Measurements from ENCODE around the gene AP1S1.
A peak's percentile ranks its signal among the peaks of the same experiment; 100 is the strongest.

The AP1S1 gene

GRCh38 chr7:101159696-101160674, 5.7 kb downstream of the AP1S1 start:
- no peak for DNase-seq (ENCODE audit: low spot score)

GRCh38 chr7:101160910-101161309, 6.6 kb downstream of the AP1S1 start:
- DNase-seq (ENCODE audit: low spot score), result no peak

GRCh38 chr7:101161692-101162471, 7.6 kb downstream of the AP1S1 start:
- no peak for DNase-seq (ENCODE audit: low spot score)

- peak; percentile 72 for DNase-seq (ENCODE audit: low spot score)
Observed at GRCh38 chr7:101162551-101163278, 8.4 kb downstream of the AP1S1 start.

- no peak for DNase-seq (ENCODE audit: low spot score)
Observed at GRCh38 chr7:101163279-101164070, 9.2 kb downstream of the AP1S1 start.

GRCh38 chr7:101164071-101164840, 10.0 kb downstream of the AP1S1 start:
- DNase-seq (ENCODE audit: low spot score), result peak; percentile 71

GRCh38 chr7:101165075-101165957, 11.0 kb downstream of the AP1S1 start, which contains the start of gene VGF:
Gene VGF (minus strand): TSS chr7:101165569. CDS start chr7:101164843, 726 bp downstream.
- peak; percentile 96 for DNase-seq (ENCODE audit: low spot score)

GRCh38 chr7:101165958-101166647, 11.8 kb downstream of the AP1S1 start:
- DNase-seq (ENCODE audit: low spot score), result no peak

GRCh38 chr7:101166648-101166908, 12.3 kb downstream of the AP1S1 start:
- no peak for DNase-seq (ENCODE audit: low spot score)

GRCh38 chr7:101166909-101167644, 12.8 kb downstream of the AP1S1 start:
- no peak for DNase-seq (ENCODE audit: low spot score)

GRCh38 chr7:101167645-101168411, 13.6 kb downstream of the AP1S1 start:
- no peak for DNase-seq (ENCODE audit: low spot score)

- DNase-seq (ENCODE audit: low spot score), result no peak
Observed at GRCh38 chr7:101168412-101169049, 14.3 kb downstream of the AP1S1 start.

- DNase-seq (ENCODE audit: low spot score), result no peak
Observed at GRCh38 chr7:101169110-101169837, 15.0 kb downstream of the AP1S1 start.

GRCh38 chr7:101169838-101170551, 15.7 kb downstream of the AP1S1 start:
- peak; percentile 75 for DNase-seq (ENCODE audit: low spot score)

- no peak for DNase-seq (ENCODE audit: low spot score)
Observed at GRCh38 chr7:101170617-101171441, 16.6 kb downstream of the AP1S1 start.
